Femur (tissue), 1 donor: Measurements from ENCODE around the gene PCSK6.
"Not testable (repeated sequence)": the region's sequence is repeated elsewhere in the genome, so short reads cannot be mapped to it uniquely, and the experiment has no call there.

Experiments used
- DNase-seq: peaks from one replicate; pipeline ENCODE4 v3.0.0-alpha.2; 2017

The PCSK6 gene

GRCh38 chr15:101373577-101373976 is 115.9 kb downstream of the PCSK6 start:
- no peak for DNase-seq

- no peak for DNase-seq
Observed at GRCh38 chr15:101372960-101373525, 116.5 kb downstream of the PCSK6 start.

- no peak for DNase-seq
Observed at GRCh38 chr15:101372149-101372577, 117.3 kb downstream of the PCSK6 start.

- no peak for DNase-seq
Observed at GRCh38 chr15:101371519-101371918, 118.0 kb downstream of the PCSK6 start.

GRCh38 chr15:101371081-101371480 is 118.4 kb downstream of the PCSK6 start:
- DNase-seq: no peak

GRCh38 chr15:101370330-101371024 is 119.0 kb downstream of the PCSK6 start:
- DNase-seq: no peak

- no peak for DNase-seq
Observed at GRCh38 chr15:101369676-101370075, 119.8 kb downstream of the PCSK6 start.

GRCh38 chr15:101368861-101369642 is 120.5 kb downstream of the PCSK6 start:
- DNase-seq: peak; percentile 30

GRCh38 chr15:101368086-101368780 is 121.3 kb downstream of the PCSK6 start:
- DNase-seq: no peak

- no peak for DNase-seq
Observed at GRCh38 chr15:101366853-101367252, 122.7 kb downstream of the PCSK6 start.

GRCh38 chr15:101362986-101363566 is 126.4 kb downstream of the PCSK6 start:
- no peak for DNase-seq

GRCh38 chr15:101362359-101362758 is 127.1 kb downstream of the PCSK6 start:
- no peak for DNase-seq

GRCh38 chr15:101361418-101361817 is 128.1 kb downstream of the PCSK6 start:
- DNase-seq: no peak

- DNase-seq: no peak
Observed at GRCh38 chr15:101359365-101359947, 130.1 kb downstream of the PCSK6 start.

GRCh38 chr15:101358895-101359294 is 130.6 kb downstream of the PCSK6 start:
- DNase-seq: peak; percentile 53

GRCh38 chr15:101357885-101358284 is 131.6 kb downstream of the PCSK6 start:
- no peak for DNase-seq

GRCh38 chr15:101357333-101357732 is 132.2 kb downstream of the PCSK6 start:
- no peak for DNase-seq

GRCh38 chr15:101356512-101357172 is 132.9 kb downstream of the PCSK6 start:
- not testable (repeated sequence) for DNase-seq

- no peak for DNase-seq
Observed at GRCh38 chr15:101355678-101356464, 133.6 kb downstream of the PCSK6 start.

- DNase-seq: no peak
Observed at GRCh38 chr15:101354891-101355623, 134.4 kb downstream of the PCSK6 start.
